ENCODE data around the gene CREB3L4.

DNA sequence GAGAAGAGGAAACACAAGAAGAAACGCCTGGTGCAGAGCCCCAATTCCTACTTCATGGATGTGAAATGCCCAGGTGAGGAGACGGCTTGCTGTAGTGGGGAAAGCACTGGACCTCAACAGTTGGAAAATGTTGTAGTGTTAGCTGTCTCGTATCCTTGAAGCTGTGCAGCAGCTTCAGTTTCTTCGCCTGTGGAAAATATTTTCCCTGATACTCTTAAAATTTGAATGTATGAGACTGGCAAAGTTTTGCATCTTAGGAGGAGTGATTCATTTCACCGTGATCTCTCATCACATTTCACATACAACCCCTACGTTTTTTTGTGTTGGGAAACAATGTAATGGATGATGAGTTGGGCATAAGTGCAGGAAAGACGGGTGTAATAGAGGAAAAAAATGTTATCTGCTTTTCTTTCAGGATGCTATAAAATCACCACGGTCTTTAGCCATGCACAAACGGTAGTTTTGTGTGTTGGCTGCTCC lies 23.5 kb downstream of the CREB3L4 start:
- TF ChIP-seq, protein P1, sequence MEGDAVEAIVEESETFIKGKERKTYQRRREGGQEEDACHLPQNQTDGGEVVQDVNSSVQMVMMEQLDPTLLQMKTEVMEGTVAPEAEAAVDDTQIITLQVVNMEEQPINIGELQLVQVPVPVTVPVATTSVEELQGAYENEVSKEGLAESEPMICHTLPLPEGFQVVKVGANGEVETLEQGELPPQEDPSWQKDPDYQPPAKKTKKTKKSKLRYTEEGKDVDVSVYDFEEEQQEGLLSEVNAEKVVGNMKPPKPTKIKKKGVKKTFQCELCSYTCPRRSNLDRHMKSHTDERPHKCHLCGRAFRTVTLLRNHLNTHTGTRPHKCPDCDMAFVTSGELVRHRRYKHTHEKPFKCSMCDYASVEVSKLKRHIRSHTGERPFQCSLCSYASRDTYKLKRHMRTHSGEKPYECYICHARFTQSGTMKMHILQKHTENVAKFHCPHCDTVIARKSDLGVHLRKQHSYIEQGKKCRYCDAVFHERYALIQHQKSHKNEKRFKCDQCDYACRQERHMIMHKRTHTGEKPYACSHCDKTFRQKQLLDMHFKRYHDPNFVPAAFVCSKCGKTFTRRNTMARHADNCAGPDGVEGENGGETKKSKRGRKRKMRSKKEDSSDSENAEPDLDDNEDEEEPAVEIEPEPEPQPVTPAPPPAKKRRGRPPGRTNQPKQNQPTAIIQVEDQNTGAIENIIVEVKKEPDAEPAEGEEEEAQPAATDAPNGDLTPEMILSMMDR (IDR thresholded peaks at IDR 0.05; ENCODE audit: low read depth, low read length): no peak
- no peak for TF ChIP-seq EZH2phosphoT487 (IDR thresholded peaks at IDR 0.05; ENCODE audit: low read depth)

All from OCI-LY3 (cell line).